ENCODE measurements around the gene FXYD5. TPM values are rescaled to one million over a fixed set of nuclear protein-coding genes. Genes with fewer than 3 reads are reported as not detected.

Gene FXYD5
- polyA plus RNA-seq, 5 donors: 22.2 to 35.0 (median 30.1) TPM

- DNase-seq: no peak
Observed at GRCh38 chr19:35211545-35212230, 57.2 kb downstream of the FXYD5 start.

- no peak for DNase-seq
Observed at GRCh38 chr19:35212241-35212640, 57.7 kb downstream of the FXYD5 start.

GRCh38 chr19:35213663-35214632, 59.4 kb downstream of the FXYD5 start:
- DNase-seq: peak; percentile 75 to 79

- DNase-seq: no peak
Observed at GRCh38 chr19:35214766-35215422, 60.4 kb downstream of the FXYD5 start.

- DNase-seq: no peak
Observed at GRCh38 chr19:35216016-35216832, 61.7 kb downstream of the FXYD5 start.

- DNase-seq: no peak
Observed at GRCh38 chr19:35216833-35217648, 62.5 kb downstream of the FXYD5 start.

GRCh38 chr19:35217649-35217990, 63.1 kb downstream of the FXYD5 start:
- DNase-seq: no peak

GRCh38 chr19:35219008-35219407, 64.5 kb downstream of the FXYD5 start:
- no peak for DNase-seq

Other genes with a start within 250 kb of the FXYD5 start
- gene ZNF30, start 227.8 kb upstream of the FXYD5 start, polyA plus RNA-seq (ENCODE audit: insufficient read depth in 1 of 5, insufficient read length in 5 of 5, low replicate concordance in 1 of 5): 10 to 100 TPM in 2 of 5 donors, 1 to 10 TPM in 3; 7.4 to 11.2 (median 9.2) TPM
- gene ZNF792, start 190.5 kb upstream of the FXYD5 start, polyA plus RNA-seq (ENCODE audit: insufficient read depth in 1 of 5, insufficient read length in 5 of 5, low replicate concordance in 1 of 5): 10 to 100 TPM in 1 of 5 donors, 1 to 10 TPM in 4; 6.5 to 10.6 (median 8.9) TPM
- 100 to 1,000 TPM in 3 of 5 donors, 10 to 100 TPM in 2; 87.3 to 123 (median 118) TPM for gene GRAMD1A, start 154.4 kb upstream of the FXYD5 start, polyA plus RNA-seq (ENCODE audit: insufficient read depth in 1 of 5, insufficient read length in 5 of 5, low replicate concordance in 1 of 5)
- gene SCN1B, start 124.3 kb upstream of the FXYD5 start, polyA plus RNA-seq (ENCODE audit: insufficient read depth in 1 of 5, insufficient read length in 5 of 5, low replicate concordance in 1 of 5): 1 to 10 TPM in 4 of 5 donors, under 1 TPM in 1; 0.69 to 1.5 (median 1.2) TPM
- gene HPN, start 113.0 kb upstream of the FXYD5 start, polyA plus RNA-seq (ENCODE audit: insufficient read depth in 1 of 5, insufficient read length in 5 of 5, low replicate concordance in 1 of 5): 10 to 100 TPM; 21.3 to 48.5 (median 32.1) TPM
- 10 to 100 TPM; 19.9 to 48.0 (median 20.8) TPM for gene FXYD3, start 38.9 kb upstream of the FXYD5 start, polyA plus RNA-seq (ENCODE audit: insufficient read depth in 1 of 5, insufficient read length in 5 of 5, low replicate concordance in 1 of 5)
- gene LGI4, start 19.7 kb upstream of the FXYD5 start, polyA plus RNA-seq (ENCODE audit: insufficient read depth in 1 of 5, insufficient read length in 5 of 5, low replicate concordance in 1 of 5): 1 to 10 TPM; 2.3 to 3.0 (median 2.9) TPM
- 10 to 100 TPM; 39.2 to 70.2 (median 57.5) TPM for gene FXYD1, start 15.9 kb upstream of the FXYD5 start, polyA plus RNA-seq (ENCODE audit: insufficient read depth in 1 of 5, insufficient read length in 5 of 5, low replicate concordance in 1 of 5)
- gene FXYD7, start 11.5 kb upstream of the FXYD5 start, polyA plus RNA-seq (ENCODE audit: insufficient read depth in 1 of 5, insufficient read length in 5 of 5, low replicate concordance in 1 of 5): 1 to 10 TPM in 3 of 5 donors, under 1 TPM in 2; 0.36 to 1.4 (median 1.2) TPM
- gene FAM187B, start 74.0 kb downstream of the FXYD5 start, polyA plus RNA-seq (ENCODE audit: insufficient read depth in 1 of 5, insufficient read length in 5 of 5, low replicate concordance in 1 of 5): under 1 TPM in 2 of 5 donors, not detected in 3; 0.09 to 0.18 TPM
- gene LSR, start 94.3 kb downstream of the FXYD5 start, polyA plus RNA-seq (ENCODE audit: insufficient read depth in 1 of 5, insufficient read length in 5 of 5, low replicate concordance in 1 of 5): 10 to 100 TPM; 43.5 to 76.2 (median 54.3) TPM
- 100 to 1,000 TPM; 120 to 179 (median 153) TPM for gene USF2, start 114.2 kb downstream of the FXYD5 start, polyA plus RNA-seq (ENCODE audit: insufficient read depth in 1 of 5, insufficient read length in 5 of 5, low replicate concordance in 1 of 5)
- gene HAMP, start 127.8 kb downstream of the FXYD5 start, polyA plus RNA-seq (ENCODE audit: insufficient read depth in 1 of 5, insufficient read length in 5 of 5, low replicate concordance in 1 of 5): under 1 TPM; 0.21 to 0.77 (median 0.26) TPM
- gene MAG, start 137.4 kb downstream of the FXYD5 start, polyA plus RNA-seq (ENCODE audit: insufficient read depth in 1 of 5, insufficient read length in 5 of 5, low replicate concordance in 1 of 5): 10 to 100 TPM in 2 of 5 donors, 1 to 10 TPM in 3; 1.4 to 15.2 (median 2.8) TPM
- 10 to 100 TPM in 2 of 5 donors, 1 to 10 TPM in 3; 5.3 to 61.8 (median 8.3) TPM for gene CD22, start 174.5 kb downstream of the FXYD5 start, polyA plus RNA-seq (ENCODE audit: insufficient read depth in 1 of 5, insufficient read length in 5 of 5, low replicate concordance in 1 of 5)
- under 1 TPM in 3 of 5 donors, not detected in 2; 0.10 to 0.49 (median 0.44) TPM for gene FFAR1, start 193.2 kb downstream of the FXYD5 start, polyA plus RNA-seq (ENCODE audit: insufficient read depth in 1 of 5, insufficient read length in 5 of 5, low replicate concordance in 1 of 5)
- gene FFAR3, start 203.7 kb downstream of the FXYD5 start, polyA plus RNA-seq (ENCODE audit: insufficient read depth in 1 of 5, insufficient read length in 5 of 5, low replicate concordance in 1 of 5): under 1 TPM in 3 of 5 donors, not detected in 2; 0.29 to 0.39 (median 0.29) TPM
- gene GPR42, start 216.3 kb downstream of the FXYD5 start, polyA plus RNA-seq (ENCODE audit: insufficient read depth in 1 of 5, insufficient read length in 5 of 5, low replicate concordance in 1 of 5): under 1 TPM in 2 of 5 donors, not detected in 3; 0.10 to 0.25 TPM

Measured in right lung (tissue), 5 donors.